Astrocyte (in vitro differentiated cells and primary cell): ENCODE measurements around the gene PDIA5.

Source experiments
- CTCF ChIP-seq: IDR thresholded peaks from 2 replicates; pipeline ENCODE4 v1.5.1; 2011; ENCODE audit warnings: low read depth, mild to moderate bottlenecking, inconsistent platforms, low read length, moderate library complexity; ENCODE audit not compliant: insufficient read depth
- EZH2 ChIP-seq: IDR thresholded peaks from 2 replicates; pipeline ENCODE4 v1.6.1; 2012; ENCODE audit warnings: mild to moderate bottlenecking, low read length, inconsistent platforms; ENCODE audit not compliant: insufficient read depth

GRCh38 chr3:123024056-123024455 lies 42.8 kb upstream of the PDIA5 start:
- no peak for TF ChIP-seq CTCF
- no peak for TF ChIP-seq EZH2
